Activated CD4-positive, CD25-positive, alpha-beta regulatory T cell treated with anti-CD3 and anti-CD28 coated beads, Interleukin-2, amount 50 U/mL, for 24 hours (primary cell): ENCODE measurements around the gene MED20.

Experiments
- ATAC-seq, 2 donors: fragments of 150-1000 bp; cut with Tn5 transposase; one replicate each; pipeline ENCODE4 v1.10.0; 2021; ENCODE audit warnings: mild to moderate bottlenecking in 1 of 2, moderate library complexity in 1 of 2

The MED20 gene

GRCh38 chr6:41901882-41902519, 18.9 kb downstream of the MED20 start:
- ATAC-seq: peak in 1 of 2 donors; percentile 41

- no peak for ATAC-seq
Observed at GRCh38 chr6:41900861-41901260, 20.1 kb downstream of the MED20 start.

DNA sequence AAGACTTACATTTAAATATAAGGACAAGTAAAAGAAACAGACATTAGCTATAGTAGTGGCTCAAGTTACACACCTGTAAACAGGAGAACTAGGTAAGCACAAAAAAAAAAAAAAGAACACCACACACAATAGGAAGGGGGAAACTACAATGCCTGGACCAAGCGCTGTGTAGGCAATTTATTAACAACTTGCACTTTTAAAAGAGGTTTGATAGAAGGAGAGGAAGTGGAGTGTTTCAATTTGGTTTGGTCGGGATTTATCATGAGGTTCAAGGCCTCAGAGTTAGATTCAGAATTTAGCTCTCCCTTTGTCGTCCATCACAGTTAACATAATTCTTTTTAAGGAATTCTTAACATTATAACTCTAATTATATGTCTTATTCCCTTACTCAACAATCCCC, 24.7 kb downstream of the MED20 start:
- ATAC-seq: no peak

DNA sequence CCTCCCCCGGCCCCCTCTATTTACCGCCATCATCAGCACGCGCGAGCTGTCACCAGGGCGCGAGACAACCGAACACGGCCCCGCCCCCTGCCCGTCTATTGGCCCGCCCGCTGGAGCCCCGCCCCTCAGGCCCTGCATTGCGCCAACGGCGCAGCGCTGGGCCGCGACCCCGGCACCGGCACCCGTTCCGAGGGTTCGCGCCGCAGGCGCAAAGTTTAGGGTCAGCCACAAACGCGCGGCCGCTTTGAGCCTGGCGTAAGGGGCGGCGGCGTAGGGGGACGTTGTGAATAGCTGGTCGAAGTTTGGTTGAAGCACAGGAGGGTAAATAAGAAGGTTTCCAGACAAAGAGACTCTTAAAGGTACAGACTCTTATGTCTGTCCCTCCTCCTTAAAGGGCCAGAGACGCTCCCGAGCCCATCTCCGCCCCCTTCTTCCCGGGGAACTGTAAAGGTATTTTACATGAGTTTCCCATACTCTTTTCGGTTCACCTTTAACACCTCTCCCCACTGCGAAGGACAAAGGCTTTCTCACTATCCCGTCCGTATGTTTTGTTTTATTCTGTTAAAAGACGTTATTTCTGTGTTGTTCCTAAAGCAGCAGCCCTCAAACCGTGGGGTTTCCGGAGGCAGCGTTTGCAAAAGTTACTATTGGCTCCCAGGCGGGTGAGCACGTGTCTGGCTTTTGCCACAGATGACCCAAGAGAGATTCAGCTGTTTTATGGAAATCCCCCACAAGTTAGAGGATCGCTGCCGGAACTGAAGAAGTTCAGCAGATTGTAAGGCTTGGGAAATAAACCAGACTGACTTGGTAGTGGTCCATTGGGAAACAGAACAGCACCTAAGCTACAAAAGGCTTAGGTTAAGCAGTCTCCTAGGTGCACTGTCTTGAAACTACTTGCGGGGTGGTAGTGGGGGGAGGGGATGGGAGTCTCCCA, 25.4 kb downstream of the MED20 start, which contains the start of gene USP49:
Gene USP49, minus strand, starts transcription at position 76 of the 934 bp plus-strand sequence. CDS start 88,392 bp downstream, outside the sequence.
- ATAC-seq: peak; percentile 95 to 96

DNA sequence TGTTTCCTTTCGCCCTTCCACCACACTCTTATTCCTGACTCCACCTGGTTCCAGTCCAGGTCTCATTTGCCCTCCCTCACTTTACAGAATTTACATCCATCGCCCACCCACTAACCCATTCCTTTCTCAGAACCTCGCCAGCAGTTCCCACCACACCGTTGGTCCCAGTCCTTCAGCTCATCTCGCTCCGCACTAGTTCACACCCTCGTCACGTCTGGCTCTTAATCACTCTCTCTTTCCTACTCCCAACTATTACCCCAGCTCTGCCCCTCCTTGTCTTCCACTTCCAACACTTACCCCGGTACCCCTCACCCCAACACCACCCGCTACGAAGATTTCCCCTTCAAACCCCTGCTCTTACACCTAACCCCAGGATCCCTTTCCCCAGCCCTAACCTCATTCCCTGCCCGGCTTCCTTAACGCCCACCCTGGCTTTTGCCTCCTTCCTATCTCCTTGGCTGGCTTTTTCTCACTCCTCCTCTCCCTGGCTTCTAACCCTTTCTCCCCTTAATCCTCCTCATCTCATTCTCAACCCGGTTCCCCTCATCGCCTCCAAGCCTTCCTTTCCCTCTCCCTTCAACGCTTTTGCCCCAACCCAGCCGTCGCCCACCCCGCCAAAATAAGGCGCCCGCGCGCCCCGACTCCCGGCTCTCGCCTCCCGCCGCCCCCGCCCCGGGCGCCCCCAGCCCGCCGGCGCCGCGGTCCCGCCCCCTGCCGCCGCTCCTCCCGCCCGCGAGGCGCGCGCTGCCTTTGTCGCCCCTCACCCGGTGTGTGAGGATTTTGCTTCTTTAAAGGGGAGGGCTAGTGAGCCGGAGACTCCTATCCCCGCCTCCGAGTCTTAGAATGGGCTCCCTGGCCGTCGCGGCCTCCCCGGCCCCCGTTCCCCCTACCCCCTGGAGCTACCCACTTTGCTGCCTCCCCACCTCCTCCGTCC, 26.3 kb downstream of the MED20 start:
- peak; percentile 36 to 48 for ATAC-seq

DNA sequence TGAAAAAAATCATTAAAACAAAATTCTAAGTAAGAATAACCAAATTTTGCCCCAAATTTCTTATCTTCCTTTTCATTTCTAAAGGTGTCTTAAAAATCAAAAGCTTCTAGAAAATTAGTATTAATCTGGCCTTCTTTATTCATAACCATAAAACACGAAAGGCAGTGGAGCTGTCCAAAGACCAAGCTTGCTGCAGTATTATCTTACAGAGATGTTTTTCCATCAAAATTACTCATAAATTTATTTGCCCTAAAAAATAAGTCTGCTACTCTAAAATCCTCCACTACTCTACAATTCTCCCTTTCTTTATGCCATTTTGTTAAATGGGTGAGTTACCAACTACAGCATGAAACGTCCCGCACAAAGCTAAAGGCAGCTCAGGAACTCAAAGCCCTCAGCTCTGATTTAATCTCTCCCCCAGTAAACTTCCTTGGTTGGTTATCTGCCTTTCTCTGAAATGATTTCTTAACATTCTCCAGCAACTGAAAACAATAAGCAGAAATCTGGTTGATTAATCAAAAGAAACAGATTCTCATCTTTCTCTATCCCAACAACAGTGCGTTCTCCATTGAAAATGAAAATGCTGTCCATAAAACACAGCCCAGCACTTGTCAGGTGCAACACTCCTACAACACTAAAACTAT, 27.9 kb downstream of the MED20 start:
- ATAC-seq: no peak

DNA sequence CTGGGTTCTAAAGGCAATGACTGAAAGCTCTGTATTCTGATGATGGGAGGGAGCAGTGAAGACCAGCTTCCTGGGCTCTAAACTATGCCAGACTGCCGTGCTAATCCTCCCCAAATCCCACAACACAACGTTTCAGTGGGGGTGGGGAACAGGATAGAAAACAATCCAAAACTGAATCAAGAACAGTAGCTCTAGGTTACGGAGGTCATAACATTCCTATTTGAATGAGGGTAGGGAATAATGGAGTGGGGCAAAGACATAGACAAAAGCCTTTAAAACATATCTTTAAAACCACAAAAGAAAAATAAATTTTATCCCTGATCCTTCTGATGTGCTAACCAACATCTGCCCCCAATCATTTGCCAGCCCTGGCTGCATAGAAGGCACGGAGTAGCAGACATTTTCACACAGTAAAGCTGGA, 33.6 kb downstream of the MED20 start:
- ATAC-seq: no peak

DNA sequence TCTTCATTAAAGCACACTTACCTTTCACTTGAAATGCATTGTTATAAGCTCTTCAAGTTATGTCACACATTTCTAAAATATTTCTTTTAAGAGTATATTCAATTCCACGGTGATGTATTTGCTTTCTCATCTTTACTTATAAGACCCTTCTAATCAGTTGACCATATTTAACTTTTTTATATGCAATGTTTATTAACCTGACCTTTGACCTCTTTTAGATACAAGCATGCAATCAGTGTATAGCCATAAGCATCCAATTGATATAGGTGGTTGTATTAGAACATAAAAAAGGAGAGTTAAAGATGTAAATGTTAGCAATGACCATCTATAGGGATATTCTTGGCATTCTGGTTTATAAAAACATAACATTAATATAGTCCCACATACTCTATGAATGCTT, 35.0 kb downstream of the MED20 start:
- ATAC-seq: no peak

GRCh38 chr6:41884957-41885356, 36.0 kb downstream of the MED20 start:
- no peak for ATAC-seq

GRCh38 chr6:41881506-41881905, 39.4 kb downstream of the MED20 start:
- ATAC-seq: no peak

GRCh38 chr6:41878961-41879405, 42.0 kb downstream of the MED20 start:
- no peak for ATAC-seq

GRCh38 chr6:41878246-41878645, 42.7 kb downstream of the MED20 start:
- no peak for ATAC-seq

DNA sequence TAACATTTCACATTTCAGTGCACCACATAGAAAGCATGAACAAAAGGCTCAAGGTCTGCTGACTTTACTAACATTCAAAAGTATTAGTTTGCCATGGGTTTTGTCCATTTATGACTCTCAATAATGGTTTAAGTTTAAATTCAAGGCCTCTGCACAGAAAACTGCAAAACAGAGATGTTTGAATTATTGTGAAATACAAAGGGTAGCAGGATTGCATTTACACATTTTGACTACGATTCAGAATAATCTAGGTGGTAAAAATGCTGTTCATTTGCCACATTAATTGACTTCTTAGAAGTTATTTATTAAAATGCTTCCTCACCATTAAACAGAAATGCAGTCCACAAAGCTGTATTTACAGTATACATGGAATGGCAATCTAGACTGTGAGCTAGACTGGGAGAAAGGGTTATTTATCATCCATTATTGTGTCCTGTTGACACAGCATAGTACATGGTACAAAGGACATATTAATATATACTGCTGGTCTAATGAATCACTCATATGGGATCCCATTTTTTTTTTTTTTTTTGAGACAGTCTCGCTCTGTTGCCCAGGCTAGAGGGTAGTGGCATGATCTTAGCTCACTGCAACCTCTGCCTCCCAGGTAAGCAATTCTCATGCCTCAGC, 43.8 kb downstream of the MED20 start:
- no peak for ATAC-seq

- ATAC-seq: no peak
Observed at GRCh38 chr6:41874741-41875140, 46.2 kb downstream of the MED20 start.

DNA sequence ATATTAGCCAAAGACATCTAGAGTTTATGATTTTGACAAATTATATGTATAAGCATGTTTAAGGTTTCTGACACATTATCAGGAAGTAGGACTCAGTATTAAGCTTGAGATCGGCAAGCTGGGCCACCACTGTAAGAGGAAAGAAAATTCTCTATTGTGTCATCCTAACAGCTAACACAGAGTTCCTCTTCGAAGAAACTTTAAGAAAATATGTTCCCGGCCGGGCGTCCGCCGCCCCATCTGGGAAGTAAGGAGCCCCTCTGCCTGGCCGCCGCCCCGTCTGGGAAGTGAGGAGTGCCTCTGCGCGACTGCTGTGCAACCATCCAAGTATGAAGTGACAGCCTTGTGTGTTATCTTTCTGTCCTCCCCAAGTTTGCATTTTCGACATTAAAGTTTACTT, 48.8 kb downstream of the MED20 start:
- no peak for ATAC-seq

DNA sequence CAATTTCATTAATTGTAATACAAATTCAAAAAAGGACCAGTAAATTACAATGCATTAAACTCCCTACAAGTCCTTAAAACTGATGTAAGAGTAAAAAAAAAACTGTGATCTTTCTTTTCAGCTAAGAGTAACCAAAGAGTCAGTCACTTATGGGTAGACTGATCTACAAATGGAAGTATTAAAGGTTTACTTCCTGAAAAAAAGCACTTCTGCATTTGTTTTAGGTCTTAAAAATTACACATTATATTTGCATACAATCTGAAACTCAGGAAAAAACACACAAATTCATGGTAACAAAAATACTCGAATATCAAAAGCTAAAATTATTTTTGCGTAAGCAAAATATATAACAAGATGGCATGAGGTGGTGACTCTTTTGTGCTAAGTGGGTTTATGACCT, 49.2 kb downstream of the MED20 start:
- no peak for ATAC-seq

DNA sequence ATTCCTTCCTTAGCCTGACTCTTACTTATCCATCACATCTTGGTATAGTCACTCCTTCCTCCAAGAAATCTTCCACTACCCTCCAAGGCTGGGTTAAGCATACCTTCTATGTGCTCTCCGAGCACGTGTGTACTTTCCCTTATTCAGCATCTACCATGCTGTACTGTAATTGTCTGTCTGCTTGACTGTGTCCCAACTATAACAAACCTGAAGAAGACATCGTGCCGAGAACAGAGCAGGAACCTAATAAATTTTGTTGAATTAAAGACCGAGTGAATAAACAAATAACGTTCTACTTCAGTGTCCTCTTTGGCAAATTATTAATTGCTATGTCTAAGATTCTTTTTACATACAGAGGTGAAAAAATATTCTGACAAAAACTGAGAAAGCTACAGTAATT, 61.6 kb downstream of the MED20 start:
- ATAC-seq: no peak

DNA sequence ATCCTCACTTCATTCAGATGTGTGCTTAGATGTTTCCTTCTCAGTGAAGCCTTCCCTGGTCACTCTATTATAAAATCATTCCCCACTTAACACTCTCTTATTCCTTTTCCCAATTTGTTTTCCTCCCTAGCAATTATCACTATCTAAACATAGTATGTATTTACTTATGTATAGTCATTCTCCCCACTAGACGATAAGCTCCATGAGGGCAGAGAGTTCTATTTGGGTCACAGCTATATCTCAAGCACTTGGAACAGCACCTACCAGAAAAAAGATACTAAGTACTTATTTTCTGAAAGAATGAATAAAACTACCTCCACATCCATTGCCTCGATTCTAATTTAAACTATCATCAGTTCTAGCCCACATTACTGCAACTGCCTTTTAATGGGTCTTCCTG, 62.2 kb downstream of the MED20 start:
- ATAC-seq: no peak
